HEK293T (cell line): Measurements from ENCODE around the gene DDX47.

Source experiments
- CTCF ChIA-PET: fragments of 350-600 bp; formaldehyde crosslinking; extraction: SDS; loops from one replicate; lab custom pipeline; 2021; ENCODE audit warnings: antibody characterized with exemption, inconsistent platforms; lab: Yijun Ruan, JAX
- POLR2A ChIA-PET: fragments of 350-600 bp; formaldehyde crosslinking; extraction: SDS; loops from one replicate; lab custom pipeline; 2020; ENCODE audit warnings: antibody characterized with exemption, inconsistent platforms; lab: Yijun Ruan, JAX
- DNase-seq: peaks from one replicate; pipeline ENCODE4 v3.0.0; 2012; ENCODE audit warnings: mixed read lengths; ENCODE audit errors: extremely low spot score
- ARNT ChIP-seq: fragments of 450-650 bp; IDR thresholded peaks from 2 replicates; pipeline ENCODE4 v1.6.1; 2017; ENCODE audit warnings: mild to moderate bottlenecking
- BHLHE40 ChIP-seq: fragments of 450-650 bp; IDR thresholded peaks from 2 replicates; pipeline ENCODE4 v1.6.1; 2016; ENCODE audit warnings: mild to moderate bottlenecking, moderate library complexity, borderline replicate concordance
- CTBP1 ChIP-seq: fragments of 450-650 bp; IDR thresholded peaks from 2 replicates; pipeline ENCODE4 v1.6.1; 2016; ENCODE audit warnings: borderline replicate concordance
- ELF4 ChIP-seq: fragments of 450-650 bp; IDR thresholded peaks from 2 replicates; pipeline ENCODE4 v1.6.1; 2017; ENCODE audit warnings: antibody characterized with exemption
- FOXA1 ChIP-seq: fragments of 450-650 bp; IDR thresholded peaks from 2 replicates; pipeline ENCODE4 v1.6.1; 2016; ENCODE audit warnings: mild to moderate bottlenecking
- FOXK2 ChIP-seq: fragments of 450-650 bp; IDR thresholded peaks from 2 replicates; pipeline ENCODE4 v1.6.1; 2016; ENCODE audit warnings: mild to moderate bottlenecking
- FOXM1 ChIP-seq: fragments of 450-650 bp; IDR thresholded peaks from 2 replicates; pipeline ENCODE4 v1.6.1; 2017; ENCODE audit warnings: mild to moderate bottlenecking, borderline replicate concordance
- HDGF ChIP-seq: fragments of 450-650 bp; IDR thresholded peaks from 2 replicates; pipeline ENCODE4 v1.6.1; 2017; ENCODE audit warnings: antibody characterized with exemption, borderline replicate concordance
- L3MBTL2 ChIP-seq: fragments of 450-650 bp; conservative IDR thresholded peaks from 2 replicates; pipeline ENCODE4 v1.6.1; 2016; ENCODE audit warnings: mild to moderate bottlenecking
- LEF1 ChIP-seq: fragments of 450-650 bp; IDR thresholded peaks from 2 replicates; pipeline ENCODE4 v1.6.1; 2017; ENCODE audit warnings: mild to moderate bottlenecking, borderline replicate concordance
- NFRKB ChIP-seq: fragments of 450-650 bp; IDR thresholded peaks from 2 replicates; pipeline ENCODE4 v1.6.1; 2016; ENCODE audit warnings: mild to moderate bottlenecking, moderate library complexity
- PKNOX1 ChIP-seq: fragments of 450-650 bp; IDR thresholded peaks from 2 replicates; pipeline ENCODE4 v1.6.1; 2016
- SP1 ChIP-seq: fragments of 450-650 bp; IDR thresholded peaks from 2 replicates; pipeline ENCODE4 v1.6.1; 2017
- SUZ12 ChIP-seq: fragments of 450-650 bp; IDR thresholded peaks from 2 replicates; pipeline ENCODE4 v1.6.1; 2016; ENCODE audit warnings: mild to moderate bottlenecking
- TARDBP ChIP-seq: fragments of 450-650 bp; IDR thresholded peaks from 2 replicates; pipeline ENCODE4 v1.6.1; 2016
- ZNF384 ChIP-seq: fragments of 450-650 bp; IDR thresholded peaks from 2 replicates; pipeline ENCODE4 v1.6.1; 2016

DDX47 gene

GRCh38 chr12:12796171-12796570 lies 17.0 kb upstream of the DDX47 start:
- DNase-seq: no peak
- TF ChIP-seq FOXA1 (no peak), SP1 (no peak), SUZ12 (no peak), BHLHE40 (no peak), ZNF384 (no peak), FOXM1 (no peak), ARNT (no peak), CTBP1 (no peak), FOXK2 (no peak), L3MBTL2 (no peak), HDGF (no peak), LEF1 (no peak), ELF4 (no peak), PKNOX1 (no peak)
- POLR2A ChIA-PET: no interaction called here
- CTCF ChIA-PET: interaction anchor here (0.6 kb wide), 1 partner anchor 206 kb away, joined by 5 read pairs; no protein-coding TSS in a partner anchor

DNA sequence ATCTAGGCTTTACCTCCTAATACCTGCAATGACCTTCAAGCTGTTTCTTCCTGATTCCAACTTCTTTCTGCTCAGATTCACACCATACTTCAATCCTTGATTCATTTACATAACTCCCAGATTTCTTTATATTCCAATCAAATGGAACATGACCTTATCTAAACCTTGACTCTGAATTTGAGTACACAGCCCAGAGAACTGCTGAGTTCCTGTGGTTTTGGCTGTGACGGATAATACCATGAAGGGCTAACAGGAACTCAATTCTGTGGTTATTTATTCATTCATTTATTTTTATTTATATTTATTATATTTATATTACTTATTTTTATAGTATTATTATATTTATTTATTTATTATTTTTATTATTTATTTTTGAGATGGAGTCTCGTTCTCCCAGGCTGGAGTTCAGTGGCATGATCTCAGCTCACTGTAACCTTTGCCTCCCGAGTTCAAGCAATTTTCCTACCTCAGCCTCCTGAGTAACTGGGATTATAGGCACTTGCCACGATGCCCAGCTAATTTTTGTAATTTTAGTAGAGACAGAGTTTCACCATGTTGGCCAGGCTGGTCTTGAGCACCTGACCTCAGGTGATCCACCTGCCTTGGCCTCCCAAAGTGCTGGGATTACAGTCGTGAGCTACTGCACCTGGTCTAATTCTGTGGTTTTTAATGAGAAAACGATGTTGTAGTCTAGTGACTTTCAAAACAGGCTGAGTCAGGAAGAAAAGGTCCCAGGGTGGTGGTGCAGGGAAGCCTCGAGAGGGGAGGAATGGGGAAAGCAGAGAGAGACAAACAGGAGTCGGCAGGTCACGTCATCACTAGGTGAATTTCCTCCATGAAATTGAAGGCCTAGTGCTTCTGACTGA lies 16.0 kb upstream of the DDX47 start:
- TF ChIP-seq HDGF (no peak), CTBP1 (no peak), FOXK2 (no peak), TARDBP (no peak), FOXA1 (no peak), NFRKB (no peak), LEF1 (no peak)
- POLR2A ChIA-PET: no interaction called here
- CTCF ChIA-PET: interaction anchor here (3.5 kb wide), 1 partner anchor 8 kb away, joined by 7 read pairs; no protein-coding TSS in a partner anchor
- DNase-seq: no peak

DNA sequence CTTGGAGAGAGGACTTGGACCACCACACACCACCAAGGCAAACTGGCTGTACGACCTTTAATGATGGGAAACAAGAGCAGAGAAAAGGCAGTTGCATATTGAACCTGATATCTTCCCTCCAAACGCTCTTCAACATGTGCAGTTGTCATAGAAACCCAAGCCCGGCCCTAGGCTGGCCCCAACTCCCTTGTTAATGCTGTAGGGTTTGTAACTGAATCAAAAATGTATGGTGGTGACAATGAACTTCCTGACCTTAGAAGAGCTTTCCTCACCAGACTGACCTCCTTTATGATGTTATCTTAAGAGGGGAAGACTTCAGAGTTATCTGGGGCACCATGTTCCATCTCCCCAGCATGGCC lies 15.4 kb upstream of the DDX47 start:
- ChIA-PET POLR2A (interaction anchor here (0.8 to 1.1 kb wide), 2 partner anchors 11 to 12 kb away, joined by 3 read pairs; partner anchors contain the start of gene APOLD1), CTCF (interaction anchor here (3.5 kb wide), 1 partner anchor 8 kb away, joined by 7 read pairs; no protein-coding TSS in a partner anchor)
- TF ChIP-seq TARDBP: no peak
- TF ChIP-seq ZNF384: no peak
- TF ChIP-seq PKNOX1: no peak
- TF ChIP-seq SP1: no peak
- no peak for TF ChIP-seq L3MBTL2
- TF ChIP-seq SUZ12: no peak
- no peak for TF ChIP-seq ARNT
- TF ChIP-seq HDGF: no peak
- no peak for TF ChIP-seq FOXK2
- no peak for TF ChIP-seq FOXM1
- TF ChIP-seq CTBP1: no peak
- TF ChIP-seq FOXA1: no peak
- no peak for DNase-seq

- DNase-seq: no peak
- TF ChIP-seq SP1 (no peak), L3MBTL2 (no peak), PKNOX1 (no peak), FOXM1 (no peak), FOXA1 (no peak), ZNF384 (no peak), FOXK2 (no peak), BHLHE40 (no peak), TARDBP (no peak), NFRKB (no peak), ELF4 (no peak), LEF1 (no peak), ARNT (no peak), CTBP1 (no peak), SUZ12 (no peak), HDGF (no peak)
- CTCF ChIA-PET: interaction anchor here (3.5 kb wide), 1 partner anchor 9 kb away, joined by 7 read pairs; no protein-coding TSS in a partner anchor
- POLR2A ChIA-PET: interaction anchor here (0.8 to 1.1 kb wide), 2 partner anchors 11 to 13 kb away, joined by 3 read pairs; partner anchors contain the start of gene APOLD1
Observed at GRCh38 chr12:12798480-12798879, 14.7 kb upstream of the DDX47 start.

GRCh38 chr12:12799163-12799920 lies 13.8 kb upstream of the DDX47 start:
- ChIA-PET POLR2A (no interaction called here), CTCF (interaction anchor here (0.6 to 3.5 kb wide), 4 partner anchors 10 to 356 kb away, joined by 3 to 7 read pairs (median 4); no protein-coding TSS in a partner anchor)
- TF ChIP-seq BHLHE40 (no peak), ZNF384 (no peak), LEF1 (no peak), NFRKB (no peak), TARDBP (no peak), CTBP1 (no peak), ARNT (no peak)
- DNase-seq: no peak
